Parathyroid adenoma (tissue), 2 donors: ENCODE results near the gene RPL28.

Experiments
- H2AFZ ChIP-seq: fragments of 300-600 bp; sonication (generic); one replicate; pipeline ENCODE4 v1.7.0; 2017; ENCODE audit warnings: antibody characterized with exemption, mild to moderate bottlenecking
- H3K27ac ChIP-seq: fragments of 300-600 bp; sonication (generic); one replicate; pipeline ENCODE4 v1.7.0; 2017
- H3K27me3 ChIP-seq: fragments of 300-600 bp; sonication (generic); one replicate; pipeline ENCODE4 v1.7.0; 2017; ENCODE audit warnings: low read length; ENCODE audit not compliant: control insufficient read depth, insufficient read depth
- H3K36me3 ChIP-seq: fragments of 300-600 bp; sonication (generic); one replicate; pipeline ENCODE4 v1.7.0; 2017; ENCODE audit warnings: low read length; ENCODE audit not compliant: control insufficient read depth, insufficient read depth
- H3K4me1 ChIP-seq: fragments of 300-600 bp; sonication (generic); one replicate; pipeline ENCODE4 v1.7.0; 2017; ENCODE audit warnings: control low read depth
- H3K4me2 ChIP-seq: fragments of 300-600 bp; sonication (generic); one replicate; pipeline ENCODE4 v1.7.0; 2017; ENCODE audit warnings: low read length
- H3K4me3 ChIP-seq: fragments of 300-600 bp; sonication (generic); one replicate; pipeline ENCODE4 v1.7.0; 2017; ENCODE audit warnings: low read depth, low read length
- H3K79me2 ChIP-seq: fragments of 300-600 bp; sonication (generic); one replicate; pipeline ENCODE4 v1.7.0; 2017; ENCODE audit warnings: control low read depth
- H3K9ac ChIP-seq: fragments of 300-600 bp; sonication (generic); one replicate; pipeline ENCODE4 v1.7.0; 2017; ENCODE audit warnings: mild to moderate bottlenecking
- H3K9me3 ChIP-seq: fragments of 300-600 bp; sonication (generic); one replicate; pipeline ENCODE4 v1.7.0; 2017; ENCODE audit warnings: low read length; ENCODE audit not compliant: control insufficient read depth
- CTCF ChIP-seq: fragments of 300-600 bp; sonication (generic); IDR thresholded peaks from one replicate; pipeline ENCODE4 v1.7.0; 2017; ENCODE audit warnings: antibody characterized with exemption, mild to moderate bottlenecking
- donor health status: primary hyperparathyroidism.

Gene RPL28

GRCh38 chr19:55376241-55376933 is 9.3 kb upstream of the RPL28 start, which contains the start of gene TMEM190:
Gene TMEM190 (plus strand): TSS chr19:55376826. CDS start chr19:55376854, 28 bp downstream.
- no peaks in the 10 kb centered on the region for H3K79me2 ChIP-seq
- H3K4me3 ChIP-seq = no peak within 1 kb of the TSS
- H3K4me1 ChIP-seq = no peaks in the 10 kb centered on the region
- H3K9me3 ChIP-seq = no peaks in the 10 kb centered on the region
- H3K27me3 ChIP-seq = no peaks in the 10 kb centered on the region
- no peak within 1 kb of the TSS for H3K9ac ChIP-seq
- TF ChIP-seq CTCF = no peak
- H3K27ac ChIP-seq = no peak within 1 kb of the TSS
- no peak within 1 kb of the TSS for H2AFZ ChIP-seq
- no peak within 1 kb of the TSS for H3K4me2 ChIP-seq
- no peaks in the 10 kb centered on the region for H3K36me3 ChIP-seq

GRCh38 chr19:55377356-55378131 is 8.2 kb upstream of the RPL28 start:
- H3K27ac ChIP-seq = no peak overlapping the region
- no peaks in the 10 kb centered on the region for H3K79me2 ChIP-seq
- H3K4me3 ChIP-seq = no peak overlapping the region
- H3K36me3 ChIP-seq = no peaks in the 10 kb centered on the region
- H3K27me3 ChIP-seq = no peaks in the 10 kb centered on the region
- no peaks in the 10 kb centered on the region for H3K9me3 ChIP-seq
- no peaks in the 10 kb centered on the region for H3K4me1 ChIP-seq
- H3K4me2 ChIP-seq = no peak overlapping the region
- no peak overlapping the region for H2AFZ ChIP-seq
- H3K9ac ChIP-seq = no peak overlapping the region
- TF ChIP-seq CTCF = no peak

- no peaks in the 10 kb centered on the region for H3K36me3 ChIP-seq
- no peak overlapping the region for H3K4me2 ChIP-seq
- no peak overlapping the region for H3K9ac ChIP-seq
- H3K79me2 ChIP-seq = no peaks in the 10 kb centered on the region
- H3K27ac ChIP-seq = no peak overlapping the region
- no peaks in the 10 kb centered on the region for H3K9me3 ChIP-seq
- no peak overlapping the region for H2AFZ ChIP-seq
- no peak overlapping the region for H3K4me3 ChIP-seq
- no peak for TF ChIP-seq CTCF
- H3K4me1 ChIP-seq = no peaks in the 10 kb centered on the region
- no peaks in the 10 kb centered on the region for H3K27me3 ChIP-seq
Observed at GRCh38 chr19:55379174-55379573, 6.6 kb upstream of the RPL28 start.

- Histone ChIP-seq H3K79me2 (peaks cover 12% of the 10 kb centered on the region), H2AFZ (no peak overlapping the region), H3K27ac (no peak overlapping the region), H3K4me2 (no peak overlapping the region), H3K4me1 (peaks cover 9% of the 10 kb centered on the region), H3K9ac (no peak overlapping the region), H3K9me3 (no peaks in the 10 kb centered on the region), H3K4me3 (no peak overlapping the region), H3K36me3 (no peaks in the 10 kb centered on the region), H3K27me3 (no peaks in the 10 kb centered on the region)
- no peak for TF ChIP-seq CTCF
Observed at GRCh38 chr19:55382013-55382412, 3.7 kb upstream of the RPL28 start.
